ENCODE measurements around the gene TFEB. TPM values are rescaled to one million over a fixed set of nuclear protein-coding genes. Genes with fewer than 3 reads are reported as not detected.

The TFEB gene
- total and polyA plus RNA-seq, 4 donors = 1.1 to 6.2 (median 3.8) TPM

DNA sequence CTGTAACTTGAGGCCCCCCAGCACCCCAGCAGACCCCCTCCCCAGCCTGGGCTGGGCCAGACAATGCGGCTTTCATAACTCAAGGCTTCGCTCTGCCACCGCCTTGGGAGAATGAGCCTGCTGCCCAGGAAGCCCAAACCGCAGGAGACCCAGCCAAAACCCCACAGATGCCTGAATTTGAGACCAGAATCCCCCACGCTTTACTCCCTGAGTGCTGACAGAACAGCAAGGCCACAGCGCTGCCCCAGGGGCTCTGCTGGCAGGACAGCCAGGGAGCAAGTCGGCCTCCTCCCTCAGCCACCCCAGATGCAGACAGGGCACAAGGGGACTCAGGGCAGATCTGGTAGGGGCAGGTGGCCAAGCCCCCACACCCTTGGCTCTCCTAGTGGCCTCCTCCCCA is 95.0 kb downstream of the TFEB start:
- Histone ChIP-seq H3K27ac (ENCODE audit: low read depth in 1 of 2, low read length in 2 of 2) (no peak overlapping the region), H3K4me3 (ENCODE audit: low read depth in 1 of 3, low read length in 3 of 3) (no peak overlapping the region), H3K4me1 (ENCODE audit: control insufficient read depth in 4 of 4, insufficient read depth in 4 of 4, low read length in 3 of 4) (peaks cover 0 to 23% (median 13%) of the 10 kb centered on the region in 4 donors), H3K36me3 (ENCODE audit: control insufficient read depth in 4 of 4, insufficient read depth in 3 of 4, low read depth in 1 of 4, low read length in 3 of 4) (no peaks in the 10 kb centered on the region), H3K9me3 (ENCODE audit: control insufficient read depth in 4 of 4, low read length in 3 of 4) (no peaks in the 10 kb centered on the region), H3K9ac (ENCODE audit: low read depth in 1 of 2, low read length in 2 of 2) (no peak overlapping the region), H3K27me3 (ENCODE audit: control insufficient read depth in 4 of 4, insufficient read depth in 4 of 4, low read length in 3 of 4) (peaks cover 0 to 9% (median 3%) of the 10 kb centered on the region in 4 donors)
- 93% methylated on average over 7 of the region's 7 CpGs for WGBS
- no peak for DNase-seq (ENCODE audit: low spot score)
- TF ChIP-seq CTCF (IDR thresholded peaks at IDR 0.05; ENCODE audit: low read depth, low read length, missing input control) = no peak
- TF ChIP-seq FOXA1 (IDR thresholded peaks at IDR 0.05) = no peak
- TF ChIP-seq TAF1 (conservative IDR thresholded peaks at IDR 0.05) = no peak
- TF ChIP-seq RAD21 (IDR thresholded peaks at IDR 0.05) = no peak
- TF ChIP-seq MAX (IDR thresholded peaks at IDR 0.05) = no peak
- TF ChIP-seq, protein P1, sequence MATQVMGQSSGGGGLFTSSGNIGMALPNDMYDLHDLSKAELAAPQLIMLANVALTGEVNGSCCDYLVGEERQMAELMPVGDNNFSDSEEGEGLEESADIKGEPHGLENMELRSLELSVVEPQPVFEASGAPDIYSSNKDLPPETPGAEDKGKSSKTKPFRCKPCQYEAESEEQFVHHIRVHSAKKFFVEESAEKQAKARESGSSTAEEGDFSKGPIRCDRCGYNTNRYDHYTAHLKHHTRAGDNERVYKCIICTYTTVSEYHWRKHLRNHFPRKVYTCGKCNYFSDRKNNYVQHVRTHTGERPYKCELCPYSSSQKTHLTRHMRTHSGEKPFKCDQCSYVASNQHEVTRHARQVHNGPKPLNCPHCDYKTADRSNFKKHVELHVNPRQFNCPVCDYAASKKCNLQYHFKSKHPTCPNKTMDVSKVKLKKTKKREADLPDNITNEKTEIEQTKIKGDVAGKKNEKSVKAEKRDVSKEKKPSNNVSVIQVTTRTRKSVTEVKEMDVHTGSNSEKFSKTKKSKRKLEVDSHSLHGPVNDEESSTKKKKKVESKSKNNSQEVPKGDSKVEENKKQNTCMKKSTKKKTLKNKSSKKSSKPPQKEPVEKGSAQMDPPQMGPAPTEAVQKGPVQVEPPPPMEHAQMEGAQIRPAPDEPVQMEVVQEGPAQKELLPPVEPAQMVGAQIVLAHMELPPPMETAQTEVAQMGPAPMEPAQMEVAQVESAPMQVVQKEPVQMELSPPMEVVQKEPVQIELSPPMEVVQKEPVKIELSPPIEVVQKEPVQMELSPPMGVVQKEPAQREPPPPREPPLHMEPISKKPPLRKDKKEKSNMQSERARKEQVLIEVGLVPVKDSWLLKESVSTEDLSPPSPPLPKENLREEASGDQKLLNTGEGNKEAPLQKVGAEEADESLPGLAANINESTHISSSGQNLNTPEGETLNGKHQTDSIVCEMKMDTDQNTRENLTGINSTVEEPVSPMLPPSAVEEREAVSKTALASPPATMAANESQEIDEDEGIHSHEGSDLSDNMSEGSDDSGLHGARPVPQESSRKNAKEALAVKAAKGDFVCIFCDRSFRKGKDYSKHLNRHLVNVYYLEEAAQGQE (IDR thresholded peaks at IDR 0.05) = no peak
- no peak for TF ChIP-seq SP1 (IDR thresholded peaks at IDR 0.05)
- TF ChIP-seq GABPA (IDR thresholded peaks at IDR 0.05 in 1 of 2, conservative IDR thresholded peaks at IDR 0.05 in 1 of 2) = no peak
- no peak for TF ChIP-seq EGR1 (IDR thresholded peaks at IDR 0.05; ENCODE audit: low read depth in 2 of 2)
- TF ChIP-seq YY1 (IDR thresholded peaks at IDR 0.05) = no peak
- TF ChIP-seq FOXA2 (IDR thresholded peaks at IDR 0.05) = no peak

DNA sequence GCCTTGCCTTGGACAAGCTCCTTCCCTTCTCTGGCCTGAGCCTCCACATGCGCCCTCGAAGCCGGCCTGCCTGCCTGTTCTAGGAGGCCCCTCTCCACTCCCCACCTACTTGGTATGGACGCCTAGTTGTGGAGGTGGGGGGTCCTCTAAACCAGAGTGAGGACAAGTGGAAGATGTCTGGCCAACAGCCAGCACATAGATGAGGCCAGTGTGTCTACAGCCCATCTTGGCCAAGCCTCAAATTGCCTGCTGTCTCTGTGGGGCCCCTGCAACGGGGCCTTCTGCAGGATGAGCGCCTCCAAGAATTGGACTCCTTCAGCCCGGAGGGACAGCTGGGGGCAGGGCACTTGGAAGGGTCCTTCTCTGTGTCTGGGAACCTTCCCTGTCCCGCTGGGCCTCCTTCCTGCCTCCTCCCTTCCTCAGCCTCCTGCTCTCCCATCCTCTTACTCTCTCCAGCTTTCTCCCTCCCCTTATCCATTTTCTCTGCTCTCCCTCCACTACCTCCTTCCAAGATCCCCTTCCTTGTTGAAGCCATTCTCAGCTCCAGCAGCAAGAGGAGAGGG is 95.5 kb downstream of the TFEB start:
- H3K27me3 ChIP-seq (ENCODE audit: control insufficient read depth in 4 of 4, insufficient read depth in 4 of 4, low read length in 3 of 4) = peaks cover 0 to 9% (median 3%) of the 10 kb centered on the region in 4 donors
- no peaks in the 10 kb centered on the region for H3K9me3 ChIP-seq (ENCODE audit: control insufficient read depth in 4 of 4, low read length in 3 of 4)
- peaks cover 0 to 23% (median 13%) of the 10 kb centered on the region in 4 donors for H3K4me1 ChIP-seq (ENCODE audit: control insufficient read depth in 4 of 4, insufficient read depth in 4 of 4, low read length in 3 of 4)
- H3K27ac ChIP-seq (ENCODE audit: low read depth in 1 of 2, low read length in 2 of 2) = no peak overlapping the region
- H3K4me3 ChIP-seq (ENCODE audit: low read depth in 1 of 3, low read length in 3 of 3) = no peak overlapping the region
- 80% methylated on average over 8 of the region's 8 CpGs for WGBS
- TF ChIP-seq CTCF (IDR thresholded peaks at IDR 0.05; ENCODE audit: low read depth, low read length, missing input control) (no peak), RXRA (IDR thresholded peaks at IDR 0.05) (no peak), EGR1 (IDR thresholded peaks at IDR 0.05; ENCODE audit: low read depth in 2 of 2) (no peak), FOXA1 (IDR thresholded peaks at IDR 0.05) (no peak), MAX (IDR thresholded peaks at IDR 0.05) (no peak), FOXA2 (IDR thresholded peaks at IDR 0.05) (no peak), SP1 (IDR thresholded peaks at IDR 0.05) (no peak)
- TF ChIP-seq, protein P1 (IDR thresholded peaks at IDR 0.05) = no peak
- DNase-seq (ENCODE audit: low spot score) = no peak
- H3K9ac ChIP-seq (ENCODE audit: low read depth in 1 of 2, low read length in 2 of 2) = no peak overlapping the region
- H3K36me3 ChIP-seq (ENCODE audit: control insufficient read depth in 4 of 4, insufficient read depth in 3 of 4, low read depth in 1 of 4, low read length in 3 of 4) = no peaks in the 10 kb centered on the region

All from liver (tissue), 9 donors.